NCI-H69 (cell line): Measurements from ENCODE around the gene PIK3C3.
A peak's percentile ranks its signal among the peaks of the same experiment; 100 is the strongest.
"Not testable (repeated sequence)": the region's sequence is repeated elsewhere in the genome, so short reads cannot be mapped to it uniquely, and the experiment has no call there.

Source experiments
- DNase-seq: peaks from one replicate; lab custom pipeline; 2025; lab: John Stamatoyannopoulos, UW

PIK3C3 gene

DNA sequence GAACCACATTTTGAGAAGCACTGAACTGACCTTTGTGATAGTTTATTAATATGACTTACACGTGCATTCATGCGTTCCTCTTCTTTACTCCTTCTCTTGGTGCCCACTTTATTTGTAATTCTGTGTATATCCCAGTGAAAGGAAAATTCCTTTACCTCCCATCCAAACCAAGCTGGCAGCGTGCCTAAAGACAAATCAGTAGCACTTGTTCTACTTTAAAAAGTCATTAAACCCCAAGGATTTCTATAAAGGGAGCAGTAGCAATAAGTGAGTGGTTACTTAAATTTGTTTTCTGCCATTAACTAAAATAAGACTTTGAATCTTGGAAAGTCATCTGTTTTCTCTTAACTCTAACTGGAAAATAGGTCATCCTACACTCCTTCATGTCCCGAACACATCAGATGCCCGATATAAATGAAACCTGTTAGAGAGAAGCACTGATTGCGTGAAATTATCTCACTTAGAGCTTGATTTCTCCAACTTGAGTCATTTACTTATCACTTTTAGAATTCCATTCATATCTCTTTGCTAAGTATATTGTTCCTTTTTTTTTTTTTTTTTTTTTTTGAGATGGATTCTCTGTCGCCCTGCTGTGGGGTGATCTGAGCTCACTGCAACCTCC, 10.7 kb downstream of the PIK3C3 start:
- no peak for DNase-seq

DNA sequence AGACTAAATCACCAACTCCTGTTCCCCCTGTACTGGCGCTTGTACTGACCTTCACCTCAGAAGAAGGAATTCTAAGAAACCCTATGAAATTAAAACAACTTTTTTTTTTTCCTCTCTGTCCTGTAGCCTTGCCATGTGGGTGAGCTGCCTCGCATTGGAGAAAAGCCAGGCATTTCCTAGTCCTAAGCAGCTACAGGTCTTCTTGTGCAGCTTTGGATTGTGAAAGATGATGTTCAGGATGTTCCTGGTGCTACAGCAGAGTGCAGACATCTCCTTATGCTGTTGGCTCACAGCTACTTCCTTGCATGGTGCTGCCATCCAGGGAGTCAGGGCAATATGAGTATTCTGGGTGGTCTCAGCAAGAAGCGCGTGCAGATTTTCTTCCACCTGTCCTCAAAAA, 11.9 kb downstream of the PIK3C3 start:
- no peak for DNase-seq

DNA sequence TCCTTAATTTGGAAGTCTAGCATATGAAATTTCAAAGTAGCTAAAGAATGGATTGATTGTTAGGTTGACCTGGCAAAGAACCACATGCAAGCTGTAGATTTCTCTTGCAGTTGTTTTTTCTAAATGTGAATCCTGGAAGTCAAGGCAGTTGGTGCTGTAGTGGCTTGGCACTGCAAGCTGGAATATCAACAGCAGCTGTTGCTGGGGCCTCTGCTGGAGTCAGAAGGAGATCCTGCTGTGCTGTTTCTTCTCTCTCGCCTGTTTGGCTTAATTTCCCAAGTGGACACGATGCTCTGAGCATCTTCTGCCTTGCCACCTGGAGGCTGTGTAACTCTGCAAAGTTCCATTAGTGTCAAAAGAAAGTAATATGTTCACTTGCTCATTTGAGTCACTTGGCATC, 12.6 kb downstream of the PIK3C3 start:
- DNase-seq = no peak

DNA sequence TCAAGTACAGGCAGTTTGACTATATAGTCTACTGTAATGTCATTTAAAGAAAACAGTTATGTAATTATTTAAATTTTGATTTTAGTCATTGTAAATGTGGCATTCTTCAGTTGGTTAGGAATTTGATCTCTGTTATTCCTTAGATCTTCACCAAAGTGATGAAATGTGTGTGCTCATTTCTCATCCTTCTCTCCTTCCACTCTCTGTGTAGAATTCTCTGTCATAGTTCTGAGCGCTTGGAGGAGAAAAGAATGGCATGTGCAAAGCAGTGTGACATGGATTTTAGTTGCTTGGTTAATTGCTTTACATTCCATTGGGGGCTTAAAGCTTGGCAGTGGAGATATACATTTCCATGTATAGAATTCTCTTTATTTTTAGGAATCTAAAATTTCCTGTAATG, 14.8 kb downstream of the PIK3C3 start:
- DNase-seq = no peak

DNA sequence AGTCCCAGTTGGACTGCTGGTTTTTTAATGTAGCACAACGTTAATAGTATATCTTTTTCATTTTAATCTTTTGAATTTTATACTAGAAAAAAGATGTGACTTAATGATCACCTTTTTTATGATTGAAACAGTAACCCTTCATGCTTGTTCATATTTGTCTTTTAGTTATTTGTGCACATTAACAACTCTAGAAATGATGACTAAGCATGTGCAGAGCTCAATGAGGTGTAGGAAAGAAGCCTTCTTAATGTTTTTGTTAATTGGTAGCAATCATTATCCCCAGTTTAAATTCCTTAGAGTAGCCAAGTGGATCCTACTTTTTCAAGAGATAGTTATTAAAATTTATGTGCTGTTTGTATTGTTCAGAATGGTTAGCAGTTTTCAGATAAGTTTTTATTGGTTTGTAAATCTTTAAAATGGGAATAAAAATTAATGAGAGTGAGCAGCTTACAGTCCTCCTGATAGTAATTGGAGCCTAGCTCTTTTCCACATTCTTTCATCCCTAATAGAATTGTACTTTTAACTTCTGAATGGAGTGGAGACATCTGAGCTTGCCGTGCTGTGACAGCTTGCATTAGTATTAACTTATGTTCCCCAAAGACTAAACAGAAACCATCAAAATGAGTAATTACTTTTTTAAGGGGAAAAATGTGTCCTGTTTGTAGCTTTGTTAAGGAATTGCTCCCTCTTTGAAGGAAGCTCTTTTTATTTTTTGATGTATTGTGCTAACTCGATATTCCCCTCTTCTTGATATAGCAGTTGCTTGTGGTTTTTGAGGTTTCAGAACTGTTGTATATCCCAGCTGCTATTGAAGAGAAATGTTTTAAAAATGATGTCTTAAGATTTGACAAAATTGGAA, 17.3 kb downstream of the PIK3C3 start:
- DNase-seq = no peak

DNA sequence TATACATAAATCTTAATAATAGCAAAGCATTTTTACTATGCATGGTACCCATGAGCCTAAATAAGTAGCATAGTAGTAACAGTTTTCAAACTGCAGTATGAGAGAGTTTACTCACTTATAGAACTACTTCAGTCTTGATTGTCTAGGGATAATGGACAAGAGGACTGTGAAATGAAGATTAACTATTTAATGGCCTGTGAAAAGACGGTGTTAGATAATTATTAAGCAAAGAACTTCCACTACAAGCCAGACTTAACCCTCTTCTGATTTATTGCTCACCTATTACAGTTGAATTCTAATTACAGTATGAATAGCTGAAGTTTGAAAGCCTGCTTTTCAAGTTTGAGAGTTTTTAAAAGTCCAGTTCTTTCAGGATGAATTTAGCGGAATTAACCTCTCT, 18.9 kb downstream of the PIK3C3 start:
- no peak for DNase-seq

DNA sequence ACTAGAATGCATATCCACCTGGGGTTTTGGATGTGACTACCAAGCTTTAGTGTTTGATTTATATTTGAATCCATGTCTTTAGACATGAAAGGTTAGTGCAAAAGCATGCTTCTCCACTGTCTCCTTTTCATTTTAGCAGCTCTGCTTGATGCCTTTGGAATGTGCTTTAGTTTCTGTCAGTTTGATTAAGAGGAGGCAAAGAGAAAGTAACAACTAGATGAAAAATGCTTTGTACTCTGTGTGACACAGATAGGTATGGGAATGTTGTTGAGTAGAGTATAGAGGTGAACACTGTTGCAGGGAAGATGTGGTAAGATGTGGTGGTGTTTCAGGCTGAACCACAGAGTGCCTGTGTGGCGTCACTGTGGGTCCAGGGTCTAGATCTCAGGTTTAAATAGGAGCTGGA, 19.8 kb downstream of the PIK3C3 start:
- DNase-seq = no peak

DNA sequence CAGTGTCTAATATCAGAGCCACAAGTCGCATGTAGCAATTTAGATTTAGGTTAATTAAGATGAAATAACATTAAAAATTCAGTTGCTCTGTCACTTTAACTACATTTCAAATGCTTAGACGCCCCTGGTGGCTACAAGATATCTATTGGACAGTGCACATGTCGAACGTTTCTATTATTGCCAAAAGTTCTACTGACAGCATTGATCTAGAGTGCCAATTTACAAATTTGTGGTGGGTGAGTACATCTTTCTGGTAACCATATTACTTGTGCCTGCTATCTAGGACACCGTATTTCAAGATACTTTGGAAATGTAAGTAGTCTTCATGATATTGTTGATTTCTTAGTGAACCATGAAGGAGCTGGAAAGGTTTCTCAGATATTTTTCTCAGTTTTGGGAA, 20.2 kb downstream of the PIK3C3 start:
- no peak for DNase-seq

DNA sequence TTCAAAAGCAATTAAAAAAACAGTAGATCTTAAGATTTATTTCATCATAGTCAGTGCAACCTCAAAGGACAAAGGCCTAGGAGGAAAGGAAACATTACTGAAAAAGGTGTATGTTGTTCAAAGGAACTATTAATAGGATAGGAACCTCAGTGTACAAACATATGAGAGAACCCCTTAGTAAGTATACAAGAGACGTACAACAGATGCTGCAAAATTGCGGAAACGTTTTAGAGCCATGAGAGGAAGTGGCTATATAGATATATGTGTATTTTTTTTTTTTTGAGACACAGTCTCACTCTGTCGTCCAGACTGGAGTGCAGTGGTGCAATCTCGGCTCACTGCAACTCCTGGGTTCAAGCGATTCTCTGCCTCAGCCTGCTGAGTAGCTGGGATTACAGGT, 22.2 kb downstream of the PIK3C3 start:
- no peak for DNase-seq

DNA sequence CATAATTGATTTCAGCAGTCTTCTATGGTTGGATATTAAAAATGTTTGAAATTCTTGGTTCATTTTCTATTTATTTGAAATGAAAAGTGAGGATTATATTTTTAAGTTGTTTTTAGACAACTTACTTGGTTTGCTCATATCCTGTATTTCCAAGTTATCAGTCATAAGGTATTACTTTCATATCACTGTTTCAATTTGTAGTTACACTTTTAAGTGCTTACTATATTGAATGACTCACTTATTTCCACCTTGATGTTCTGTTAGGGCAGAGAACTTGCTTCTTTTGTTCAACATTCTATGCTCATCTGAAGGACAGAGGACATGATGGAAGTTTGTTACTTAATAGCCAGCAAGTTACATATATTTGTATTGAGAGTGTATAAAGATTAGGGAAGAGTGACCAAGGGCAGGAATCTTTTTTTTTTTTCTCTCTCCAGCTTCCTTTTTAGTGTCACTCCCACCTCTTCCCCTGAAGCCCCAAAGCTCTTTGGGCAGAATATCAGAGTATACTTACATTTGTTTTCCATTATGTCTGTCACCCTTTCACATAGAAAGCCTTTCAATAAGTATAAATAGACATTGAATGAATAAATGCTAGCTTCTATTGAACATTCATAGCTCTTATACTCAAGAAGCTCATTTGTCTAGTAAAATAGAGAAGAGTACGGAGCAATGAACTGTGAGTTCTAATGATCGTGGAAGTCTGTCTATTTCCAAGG, 28.1 kb downstream of the PIK3C3 start:
- DNase-seq = no peak

DNA sequence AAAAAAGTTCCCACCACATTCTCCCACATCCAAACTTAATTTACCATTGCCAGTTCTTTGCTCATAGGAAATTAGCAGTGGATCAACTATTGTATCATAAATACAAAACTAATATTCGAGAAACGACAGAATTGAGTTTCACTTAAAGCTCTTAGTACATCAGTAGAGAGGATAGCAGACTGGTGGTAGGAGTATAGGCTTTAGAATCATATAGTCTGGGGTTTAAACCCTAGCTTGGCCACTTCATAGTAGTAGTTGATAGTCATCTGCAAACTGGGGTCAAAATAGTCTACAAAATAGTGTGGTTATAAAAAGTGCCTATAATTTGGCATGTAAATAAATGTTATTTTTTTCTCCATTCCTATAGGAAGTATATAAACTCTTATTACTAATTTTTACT, 30.9 kb downstream of the PIK3C3 start:
- no peak for DNase-seq

DNA sequence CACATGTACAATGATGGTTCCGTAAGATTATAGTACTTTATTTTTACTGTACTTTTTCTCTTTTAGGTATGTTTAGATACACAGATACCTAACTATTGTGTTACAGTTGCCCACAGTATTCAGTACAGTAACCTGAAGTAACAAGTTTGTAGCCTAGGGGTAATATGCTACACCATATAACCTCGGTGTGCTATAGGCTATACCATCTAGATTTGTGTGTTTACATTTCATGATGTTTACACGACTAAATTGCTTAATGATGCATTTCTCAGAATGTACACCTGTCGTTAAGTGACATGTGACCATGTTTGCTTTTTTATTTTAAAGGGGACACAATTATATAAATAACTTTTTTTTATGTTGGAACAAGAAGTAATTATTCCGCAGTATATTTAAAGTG, 34.5 kb downstream of the PIK3C3 start:
- DNase-seq = peak; percentile 96

DNA sequence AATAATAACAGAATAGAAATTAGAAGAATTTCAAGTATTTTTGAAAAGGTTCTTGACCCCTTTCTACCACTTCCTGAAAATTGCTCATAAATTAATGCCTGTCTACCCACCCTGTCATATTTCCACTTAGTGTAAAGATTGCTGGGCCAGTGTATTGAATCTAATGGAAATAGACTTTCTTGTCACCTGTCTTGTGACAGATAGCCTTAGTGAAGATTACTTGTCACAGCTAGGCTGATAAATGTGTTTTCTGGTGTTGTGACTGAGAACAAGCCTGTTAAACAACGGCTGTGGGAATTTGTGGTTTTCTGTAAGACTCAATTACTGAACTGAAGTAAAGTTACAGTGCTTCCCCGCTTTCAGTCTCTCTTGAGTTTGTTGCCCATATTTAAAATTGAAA, 37.0 kb downstream of the PIK3C3 start:
- no peak for DNase-seq

DNA sequence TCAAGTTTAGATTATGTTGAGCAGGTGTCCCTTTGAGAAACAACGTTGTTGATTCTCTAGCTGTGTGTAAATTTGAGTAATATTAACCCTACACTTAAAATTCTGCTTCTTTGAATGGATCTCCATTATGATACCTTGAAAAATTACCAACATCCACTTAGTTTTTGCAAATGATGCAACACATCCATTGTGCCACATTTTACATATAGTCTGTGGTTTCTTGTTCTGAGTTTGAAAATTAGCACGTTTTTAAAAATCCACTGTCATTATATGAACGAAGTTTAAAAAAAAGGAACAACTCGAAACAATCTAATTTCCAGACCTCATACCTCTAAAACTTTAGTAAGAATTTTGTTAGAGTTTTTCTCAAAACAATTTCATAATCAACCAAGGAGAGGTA, 37.7 kb downstream of the PIK3C3 start:
- no peak for DNase-seq

DNA sequence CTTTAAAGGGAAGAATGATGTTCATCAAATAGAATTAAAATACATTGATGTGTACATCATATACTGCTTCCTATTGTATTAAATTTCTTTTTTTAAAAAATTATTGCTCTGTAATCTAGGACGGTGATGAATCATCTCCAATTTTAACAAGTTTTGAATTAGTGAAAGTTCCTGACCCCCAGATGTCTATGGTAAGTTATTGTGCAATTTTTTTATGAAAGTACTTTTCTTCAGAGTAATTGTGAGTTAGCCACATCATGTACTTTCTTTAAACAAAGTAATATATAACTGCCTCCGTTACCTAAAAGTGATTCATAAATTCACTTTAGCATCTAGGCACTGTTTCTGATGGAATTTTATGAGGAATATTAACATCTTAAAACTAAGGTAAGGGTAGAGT, 38.1 kb downstream of the PIK3C3 start:
- DNase-seq = no peak

DNA sequence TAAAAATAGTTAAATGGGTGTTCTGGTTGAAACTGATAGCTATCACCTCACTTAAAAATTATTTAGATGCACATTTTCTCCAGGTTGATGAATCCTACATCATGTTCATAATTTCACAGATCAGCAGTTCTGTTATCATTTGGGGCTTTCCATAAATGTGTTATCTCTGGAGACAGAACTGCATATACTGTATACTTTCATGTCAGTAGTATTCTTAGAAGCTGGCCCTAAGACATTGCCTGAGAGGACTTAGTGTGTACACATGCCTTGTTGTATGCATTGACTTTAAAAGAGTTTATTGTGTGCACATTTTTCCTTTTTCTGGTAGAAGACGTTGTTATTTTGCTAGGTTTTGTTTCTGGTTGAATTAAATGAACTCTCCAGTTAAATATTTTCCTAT, 41.0 kb downstream of the PIK3C3 start:
- no peak for DNase-seq

DNA sequence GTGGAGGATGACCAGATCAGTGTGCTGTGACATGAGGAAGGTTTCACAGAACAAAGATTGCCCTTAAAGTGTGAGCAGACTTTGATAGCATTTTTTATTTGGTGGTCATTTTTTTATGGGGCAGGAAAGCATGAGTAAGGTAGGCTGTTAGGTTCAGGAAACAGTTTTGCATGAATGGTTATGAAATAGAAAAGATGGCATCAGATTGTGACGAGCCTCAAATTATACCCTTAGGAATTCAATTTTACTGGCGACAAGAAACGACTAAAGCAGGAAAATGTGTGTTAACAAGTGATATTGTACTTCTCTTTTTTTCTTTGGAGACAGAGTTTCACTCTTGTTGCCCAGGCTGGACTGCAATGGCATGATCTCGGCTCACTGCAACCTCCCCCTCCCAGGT, 44.7 kb downstream of the PIK3C3 start:
- no peak for DNase-seq

DNA sequence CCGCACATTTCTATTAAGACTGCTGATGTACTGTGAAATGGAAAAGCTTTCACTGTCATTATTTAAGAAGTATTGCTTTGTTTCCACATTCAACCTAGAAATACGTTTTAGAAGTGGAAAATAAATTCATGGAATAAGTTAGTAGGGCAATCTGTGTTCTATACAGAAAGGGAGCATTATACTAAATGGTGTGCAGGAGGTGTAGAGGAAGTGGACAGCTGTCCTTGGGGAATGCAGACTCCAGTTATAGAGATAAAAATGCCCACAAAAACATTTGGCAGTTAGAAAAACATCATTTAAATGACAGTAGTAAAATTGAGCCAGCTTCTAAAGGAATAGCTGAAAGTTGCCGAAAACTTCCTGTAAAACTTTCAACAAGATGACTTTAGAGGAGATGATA, 46.8 kb downstream of the PIK3C3 start:
- DNase-seq = no peak

DNA sequence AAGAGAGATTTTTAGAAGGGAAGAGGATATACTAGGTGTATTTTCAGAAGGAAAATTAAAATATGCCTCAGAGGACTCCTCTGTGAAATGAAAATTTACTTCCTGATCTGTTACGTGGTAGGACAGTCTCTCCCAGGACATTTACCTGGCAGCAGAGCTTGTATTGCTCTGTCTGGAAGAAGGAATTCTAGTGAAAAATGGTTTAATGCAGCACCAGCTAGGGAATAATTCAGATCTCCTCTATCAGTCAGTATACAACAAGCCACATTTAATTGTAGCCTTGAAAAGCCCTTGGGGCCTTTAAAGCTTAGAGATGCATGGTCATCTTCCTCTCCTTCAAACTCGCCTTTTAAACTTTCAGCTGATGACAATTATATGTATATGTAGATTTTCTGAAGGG, 49.6 kb downstream of the PIK3C3 start:
- no peak for DNase-seq

DNA sequence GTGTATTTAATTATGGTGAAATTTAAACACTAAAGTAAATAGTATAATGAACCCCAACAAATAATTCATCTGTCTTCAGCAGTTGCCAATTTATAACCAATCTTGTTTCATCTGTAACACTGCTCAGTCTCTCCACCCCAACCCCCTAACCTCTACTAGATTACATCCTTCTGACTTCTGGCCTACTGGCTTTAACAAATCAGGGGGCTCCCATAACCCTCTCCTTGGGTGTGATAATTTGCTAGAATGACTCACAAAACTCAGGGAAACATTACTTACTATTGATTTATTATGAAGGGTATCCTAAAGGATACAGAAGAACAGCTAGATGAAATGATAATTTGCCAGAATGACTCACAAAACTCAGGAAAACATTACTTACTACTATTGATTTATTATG, 50.7 kb downstream of the PIK3C3 start:
- DNase-seq = no peak

DNA sequence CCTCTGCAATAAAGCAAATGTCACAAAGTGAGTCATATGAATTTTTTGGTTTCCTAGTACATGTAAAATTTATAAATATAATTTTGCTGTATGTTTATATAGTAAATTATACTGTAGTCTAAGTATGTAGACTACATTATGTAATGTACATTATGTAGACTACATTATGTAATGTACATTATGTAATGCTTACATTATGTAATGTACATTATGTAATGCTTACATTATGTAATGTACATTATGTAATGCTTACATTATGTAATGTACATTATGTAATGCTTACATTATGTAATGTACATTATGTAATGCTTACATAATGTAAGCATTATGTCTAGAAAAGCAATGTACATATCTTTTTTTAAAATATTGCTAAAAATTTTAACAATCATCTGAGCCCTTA, 54.4 kb downstream of the PIK3C3 start:
- not testable (repeated sequence) for DNase-seq

DNA sequence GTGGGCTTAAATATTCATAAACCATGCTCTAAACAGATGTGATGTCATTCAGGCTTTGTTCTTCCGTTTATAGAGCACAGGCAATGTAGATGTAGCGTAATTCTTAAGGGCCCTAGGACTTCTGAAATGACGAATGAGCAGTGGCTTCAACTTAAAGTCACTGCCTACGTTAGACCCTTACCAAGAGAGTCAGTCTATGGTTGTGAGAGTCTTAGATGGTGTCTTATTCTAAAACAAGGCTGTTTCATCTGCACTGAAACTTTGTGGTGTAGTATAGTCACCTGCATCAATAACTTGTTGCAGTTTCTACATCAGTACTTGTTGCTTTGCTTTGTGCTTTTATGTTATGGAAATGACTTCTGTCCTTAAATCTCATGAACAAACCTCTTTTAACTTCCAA, 56.0 kb downstream of the PIK3C3 start:
- no peak for DNase-seq

DNA sequence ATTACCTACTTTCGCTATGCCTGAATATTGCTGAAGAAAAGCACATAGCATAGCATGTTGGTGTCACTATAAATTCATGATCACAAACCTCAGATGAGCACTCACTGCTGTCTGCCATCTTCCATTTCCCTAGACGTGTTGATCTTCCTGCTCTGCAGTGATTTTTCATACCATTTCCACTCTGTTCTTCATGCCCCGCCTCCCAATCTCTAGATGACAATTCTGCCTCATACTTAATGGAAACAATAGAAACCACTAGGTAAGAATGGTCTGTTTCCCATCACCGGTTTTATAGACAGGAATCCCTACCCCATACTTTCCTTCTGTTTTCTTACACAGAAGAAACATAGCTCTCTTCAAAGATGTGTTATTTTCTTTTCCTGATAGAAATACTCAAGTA, 63.8 kb downstream of the PIK3C3 start:
- DNase-seq = no peak
